IPS DF 4.7 (cell line): Measurements from ENCODE around the gene ING5.
"Not testable (repeated sequence)": the region's sequence is repeated elsewhere in the genome, so short reads cannot be mapped to it uniquely, and the experiment has no call there.

Experiments used
- DNase-seq: peaks from one replicate; pipeline ENCODE4 v3.0.0-alpha.2; 2013; ENCODE audit warnings: low spot score; ENCODE audit errors: extremely low read depth

ING5 gene

DNA sequence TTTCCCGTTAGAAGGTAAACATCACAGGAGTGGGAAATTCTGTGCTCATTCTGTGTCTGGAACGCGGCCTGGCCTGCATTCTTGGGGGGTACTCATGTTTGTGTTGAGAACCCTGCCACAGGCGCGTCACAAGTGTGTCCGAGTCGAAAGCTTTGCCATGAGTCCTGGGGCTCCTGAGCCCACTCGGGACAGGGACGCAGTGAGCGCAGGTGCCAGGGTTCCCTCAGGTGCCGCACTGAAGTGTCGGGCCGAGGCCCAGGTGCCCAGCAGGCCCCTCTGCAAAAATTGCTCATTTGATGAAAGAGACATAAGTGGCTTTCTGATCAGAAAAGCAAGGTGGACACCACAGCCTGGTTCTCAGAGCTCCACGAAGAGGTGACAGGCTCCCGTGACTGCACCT lies 37.3 kb downstream of the ING5 start:
- DNase-seq, result no peak

DNA sequence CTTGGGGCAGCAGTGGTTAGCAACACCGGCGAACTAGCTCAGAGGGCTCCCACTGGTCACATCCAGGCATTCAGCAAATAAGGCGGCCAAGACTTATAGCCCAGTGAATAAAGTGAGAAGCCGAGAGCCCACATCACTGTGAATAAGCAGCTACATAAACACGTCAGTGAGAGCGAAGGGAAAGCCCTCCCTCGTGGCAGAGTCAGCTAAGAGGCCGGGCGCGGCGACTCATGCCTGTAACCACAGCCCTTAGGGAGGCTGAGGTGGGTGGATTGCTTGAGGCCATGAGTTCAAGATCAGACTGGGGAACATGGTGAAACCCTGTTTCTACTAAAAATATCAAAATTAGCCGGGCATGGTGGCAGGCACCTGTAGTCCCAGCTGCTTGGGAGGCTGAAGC lies 37.8 kb downstream of the ING5 start:
- no peak for DNase-seq

DNA sequence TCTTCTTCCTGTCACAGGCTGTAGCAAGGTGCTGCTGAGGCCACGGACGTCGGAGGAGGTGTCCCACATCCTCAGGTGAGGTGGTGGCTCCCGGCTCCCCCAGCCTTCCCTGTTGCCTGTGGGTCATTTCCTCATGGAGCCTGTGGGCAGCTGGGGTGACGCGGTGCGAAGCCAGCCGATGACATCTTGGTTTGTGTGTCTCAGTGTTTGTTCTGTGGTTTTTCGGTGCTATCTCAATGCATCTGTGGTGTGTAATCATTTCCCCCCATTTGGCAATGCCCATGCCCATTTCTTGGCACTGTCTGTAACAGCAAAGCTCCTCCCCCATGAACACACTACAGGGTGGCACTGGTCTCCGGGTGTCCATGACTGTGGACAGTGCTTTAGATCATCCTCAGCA lies 39.2 kb downstream of the ING5 start:
- no peak for DNase-seq

DNA sequence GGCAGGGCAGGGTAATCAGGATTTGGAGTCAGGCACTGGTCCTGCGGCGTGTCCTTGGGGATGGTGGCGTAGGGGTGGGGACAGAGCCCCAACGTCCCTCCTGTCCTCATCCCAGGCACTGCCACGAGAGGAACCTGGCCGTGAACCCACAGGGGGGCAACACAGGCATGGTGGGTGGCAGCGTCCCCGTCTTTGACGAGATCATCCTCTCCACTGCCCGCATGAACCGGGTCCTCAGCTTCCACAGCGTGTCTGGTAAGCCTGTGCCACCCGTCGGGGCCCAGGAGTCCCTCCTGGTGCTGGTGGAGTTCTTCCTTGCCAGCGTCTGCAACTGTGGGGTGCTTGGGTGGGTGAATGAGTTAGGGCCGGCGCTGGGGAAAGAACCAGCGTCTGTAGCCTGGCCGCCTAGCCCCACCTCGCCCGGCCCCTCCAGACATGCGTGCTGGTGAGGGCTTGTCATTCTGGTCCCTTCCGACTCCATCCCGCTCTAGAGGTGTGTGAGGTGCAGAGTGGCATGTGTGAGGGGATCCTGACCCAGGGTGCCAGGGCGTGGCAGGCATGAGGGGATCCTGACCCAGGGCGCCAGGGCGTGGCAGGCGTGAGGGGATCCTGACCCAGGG lies 40.6 kb downstream of the ING5 start:
- DNase-seq, result no peak

DNA sequence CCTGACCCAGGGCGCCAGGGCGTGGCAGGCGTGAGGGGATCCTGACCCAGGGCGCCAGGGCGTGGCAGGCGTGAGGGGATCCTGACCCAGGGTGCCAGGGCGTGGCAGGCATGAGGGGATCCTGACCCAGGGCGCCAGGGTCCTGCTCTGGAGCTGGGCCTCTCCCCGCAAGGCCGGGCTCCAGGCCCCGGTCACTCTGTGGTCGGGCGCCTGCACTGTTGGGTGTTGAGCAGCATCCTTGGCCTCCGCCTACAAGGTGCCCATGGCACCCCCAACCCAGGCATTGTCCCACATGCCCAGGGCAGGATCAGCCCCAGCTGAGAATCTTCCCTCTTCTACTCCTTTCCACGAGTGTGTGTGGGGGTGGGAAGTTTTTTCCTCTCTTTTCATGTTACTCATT lies 41.2 kb downstream of the ING5 start:
- DNase-seq, result not testable (repeated sequence)

DNA sequence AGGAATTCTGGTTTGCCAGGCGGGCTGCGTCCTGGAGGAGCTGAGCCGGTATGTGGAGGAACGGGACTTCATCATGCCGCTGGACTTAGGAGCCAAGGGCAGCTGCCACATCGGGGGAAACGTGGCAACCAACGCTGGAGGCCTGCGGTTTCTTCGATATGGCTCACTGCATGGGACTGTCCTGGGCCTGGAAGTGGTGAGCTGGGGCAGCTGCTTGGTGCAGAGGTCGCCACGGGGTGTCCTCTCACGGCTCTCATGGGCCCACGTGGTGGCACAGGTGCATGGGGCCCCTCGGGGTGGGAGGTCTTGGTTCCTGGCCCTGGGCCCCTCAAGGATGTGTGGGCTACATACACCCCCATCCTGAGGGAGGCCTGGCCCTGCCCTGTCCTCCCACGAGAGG lies 41.8 kb downstream of the ING5 start:
- no peak for DNase-seq

DNA sequence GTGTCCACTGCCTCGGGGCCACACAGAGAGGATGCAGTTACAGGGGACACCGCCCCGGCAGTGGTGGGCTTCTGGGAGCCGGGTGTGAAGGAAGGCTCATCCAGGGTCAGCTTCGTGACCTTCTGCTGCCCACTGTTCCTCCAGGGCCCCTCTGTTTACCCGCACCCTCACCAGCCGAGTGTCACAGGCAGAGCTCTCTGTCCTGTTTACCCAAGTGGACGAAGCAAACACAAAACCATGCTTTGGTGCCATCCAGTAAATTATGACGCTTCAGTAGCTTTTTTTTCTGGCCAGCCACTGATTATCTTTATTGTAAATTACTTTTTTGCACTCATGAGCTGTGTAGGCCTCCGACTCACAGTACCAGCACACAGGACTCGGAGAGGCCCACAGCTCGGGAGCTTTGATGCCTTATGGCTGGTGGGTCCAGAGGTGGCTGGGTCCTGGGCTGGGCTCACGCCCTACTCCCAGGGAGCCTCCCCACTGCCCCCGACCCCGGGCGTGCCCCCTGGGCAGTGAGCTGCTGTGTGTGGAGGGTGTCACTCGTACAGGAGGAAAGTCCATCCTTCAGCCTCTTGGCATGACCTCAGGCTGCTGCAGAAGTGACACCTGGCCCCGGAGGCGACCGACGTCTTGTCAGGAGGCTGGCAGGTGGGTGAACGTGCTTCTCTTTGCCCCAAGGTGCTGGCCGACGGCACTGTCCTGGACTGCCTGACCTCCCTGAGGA lies 42.4 kb downstream of the ING5 start:
- no peak for DNase-seq

DNA sequence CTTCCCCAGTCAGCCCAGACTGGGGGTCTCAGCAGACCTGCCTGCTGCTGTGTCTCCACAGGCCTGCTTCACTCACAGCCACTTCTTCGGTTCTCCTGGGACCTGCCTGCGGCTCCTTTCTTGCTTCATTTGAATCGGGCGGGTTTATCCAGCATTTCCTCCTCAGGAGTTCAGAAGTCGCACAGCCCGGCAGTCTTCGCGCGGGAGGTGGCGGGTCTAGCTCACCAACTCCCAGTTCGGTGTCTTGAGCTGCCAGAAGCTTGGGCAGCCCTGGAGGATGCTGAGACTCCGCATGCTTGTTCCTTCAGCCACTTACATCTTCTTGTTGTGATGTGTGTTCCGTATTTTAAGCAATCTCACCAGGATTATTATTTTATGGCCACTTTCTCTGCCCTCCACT lies 43.4 kb downstream of the ING5 start:
- DNase-seq, result no peak

DNA sequence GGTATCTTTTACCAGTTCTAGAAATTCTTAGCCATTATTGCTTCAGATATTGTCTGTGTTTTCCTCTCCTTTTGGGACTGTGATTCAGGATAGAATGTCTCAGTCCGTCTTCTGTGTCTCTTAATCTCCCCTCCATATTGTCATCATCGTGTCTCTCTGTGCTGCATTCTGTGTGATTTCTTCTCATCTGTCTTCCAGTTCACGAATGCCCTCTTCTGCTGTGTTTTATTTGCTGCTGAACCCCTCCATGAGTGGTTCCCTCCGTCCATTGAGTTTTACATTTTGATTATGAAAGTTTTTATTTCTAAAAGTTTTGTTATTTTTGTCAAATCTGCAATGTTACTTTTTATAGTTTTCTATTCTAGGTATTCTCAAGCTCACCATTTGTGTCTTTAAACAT lies 44.2 kb downstream of the ING5 start:
- DNase-seq, result no peak

DNA sequence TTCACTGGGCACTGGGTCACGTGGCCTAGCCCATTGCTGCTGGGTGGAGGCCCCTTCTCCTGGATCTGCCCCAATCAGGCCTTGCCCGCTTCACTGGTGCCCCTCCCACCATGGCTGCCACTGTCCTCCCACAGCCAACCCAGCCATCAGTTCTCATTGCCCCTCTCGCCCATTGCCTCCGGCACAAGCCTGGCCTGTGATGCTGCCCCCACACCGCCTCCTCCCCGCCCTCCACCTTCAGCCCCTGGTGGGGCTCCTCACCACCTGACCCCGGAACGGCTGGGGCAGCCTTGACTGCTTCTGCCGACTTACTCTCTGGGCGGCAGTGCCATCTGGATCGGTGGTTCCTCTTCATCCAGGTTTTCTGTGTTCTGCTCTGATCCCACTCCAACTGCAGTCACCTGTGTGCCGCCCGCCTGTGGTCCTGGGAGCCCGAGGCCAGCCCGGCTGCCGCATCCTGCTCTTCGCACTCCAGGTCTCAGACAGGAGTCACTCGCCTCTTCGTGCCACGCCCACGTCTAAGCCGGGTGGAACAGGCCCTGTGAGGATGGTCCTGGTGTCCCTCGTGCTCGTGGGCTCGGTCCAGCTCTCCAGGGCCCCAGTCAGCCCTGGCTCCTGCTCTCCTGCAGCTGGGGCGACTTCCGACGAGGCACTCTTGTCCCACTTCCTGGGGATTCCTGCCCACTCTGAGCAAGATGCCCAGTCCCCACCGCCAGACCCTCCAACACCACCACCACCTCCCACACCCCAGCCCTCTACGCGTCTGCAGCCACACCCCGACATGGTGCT lies 46.8 kb downstream of the ING5 start:
- no peak for DNase-seq

DNA sequence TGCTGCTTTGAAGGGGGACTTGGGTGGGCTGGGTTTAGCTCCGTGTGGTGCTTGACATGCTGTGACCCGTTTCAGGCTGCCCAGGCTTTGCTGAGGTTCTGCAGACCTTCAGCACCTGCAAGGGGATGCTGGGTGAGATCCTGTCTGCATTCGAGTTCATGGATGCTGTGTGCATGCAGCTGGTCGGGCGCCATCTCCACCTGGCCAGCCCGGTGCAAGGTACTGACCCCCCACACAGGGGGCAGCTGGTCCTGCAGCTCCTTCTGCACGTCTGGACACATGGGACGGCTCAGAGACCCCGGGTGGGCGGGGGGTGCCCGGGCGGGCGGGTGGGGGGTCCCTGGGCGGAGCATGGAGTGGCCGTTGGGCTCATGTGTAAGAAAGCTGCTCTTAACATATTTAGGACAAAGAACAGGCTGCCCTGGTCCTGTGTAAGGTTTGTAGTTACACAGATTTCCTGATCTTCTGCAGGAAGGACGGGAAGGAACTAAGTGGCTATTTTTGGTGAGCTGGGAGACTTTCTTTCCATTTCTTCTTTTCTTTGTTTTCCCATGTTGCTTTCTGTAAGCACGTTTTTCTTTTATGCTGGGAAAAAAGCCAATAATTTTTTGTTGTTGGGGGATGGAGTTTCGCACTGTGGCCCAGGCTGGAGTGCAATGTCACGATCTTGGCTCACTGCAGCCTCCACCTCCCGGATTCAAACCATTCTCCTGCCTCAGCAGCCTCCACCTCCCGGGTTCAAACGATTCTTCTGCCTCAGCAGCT lies 48.4 kb downstream of the ING5 start:
- no peak for DNase-seq

DNA sequence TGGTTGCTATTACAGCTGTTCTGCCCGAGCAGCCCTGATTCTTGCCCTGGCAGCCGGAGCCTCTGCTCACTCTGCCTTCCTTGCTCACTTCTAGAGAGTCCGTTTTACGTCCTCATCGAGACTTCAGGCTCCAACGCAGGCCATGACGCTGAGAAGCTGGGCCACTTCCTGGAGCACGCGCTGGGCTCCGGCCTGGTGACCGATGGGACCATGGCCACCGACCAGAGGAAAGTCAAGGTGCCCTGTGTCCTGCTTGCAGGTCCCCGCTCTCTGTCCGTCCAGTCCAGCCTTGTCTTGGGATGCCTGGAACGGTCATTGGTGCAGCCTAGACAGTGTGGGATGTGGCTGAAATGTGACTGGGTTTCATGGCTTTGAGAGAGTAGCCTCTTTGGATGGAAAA lies 49.3 kb downstream of the ING5 start:
- DNase-seq, result no peak

DNA sequence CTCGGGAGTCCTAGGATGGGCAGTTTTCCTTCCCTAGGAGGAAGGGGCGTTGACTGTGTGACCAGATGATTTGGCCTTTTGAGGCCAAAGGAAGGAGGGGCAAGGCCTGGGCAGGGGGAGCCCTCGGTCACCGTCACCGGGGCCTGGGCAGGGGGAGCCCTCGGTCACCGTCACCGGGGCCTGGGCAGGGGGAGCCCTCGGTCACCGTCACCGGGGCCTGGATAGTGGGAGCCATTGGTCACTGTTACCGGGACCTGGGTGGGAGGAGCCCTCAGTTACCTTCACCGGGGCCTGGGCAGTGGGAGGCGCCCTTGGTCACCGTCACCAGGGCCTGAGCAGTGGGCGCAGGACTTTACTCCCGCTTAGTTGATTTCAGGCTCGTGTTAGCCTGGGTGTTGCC lies 49.9 kb downstream of the ING5 start:
- no peak for DNase-seq

DNA sequence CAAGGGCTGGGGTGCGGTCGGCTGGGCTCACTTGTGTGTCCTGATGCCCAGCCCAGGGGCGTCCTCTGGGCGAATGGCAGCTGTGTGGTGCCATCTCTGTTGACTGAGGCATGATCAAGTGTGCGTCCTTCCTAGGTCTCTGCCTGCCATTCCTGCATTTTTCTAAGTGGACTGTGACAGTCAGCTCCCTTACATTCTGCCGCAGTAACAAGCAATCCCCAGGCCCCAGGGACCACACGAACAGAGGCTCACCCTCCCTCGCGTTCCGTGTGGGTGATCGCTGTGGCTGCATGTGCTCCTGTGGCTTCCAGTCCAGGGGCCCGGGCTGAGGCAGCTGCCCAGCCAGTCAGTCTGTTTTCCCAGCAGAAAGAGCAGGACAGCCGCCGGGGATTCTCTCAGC lies 50.4 kb downstream of the ING5 start:
- no peak for DNase-seq

DNA sequence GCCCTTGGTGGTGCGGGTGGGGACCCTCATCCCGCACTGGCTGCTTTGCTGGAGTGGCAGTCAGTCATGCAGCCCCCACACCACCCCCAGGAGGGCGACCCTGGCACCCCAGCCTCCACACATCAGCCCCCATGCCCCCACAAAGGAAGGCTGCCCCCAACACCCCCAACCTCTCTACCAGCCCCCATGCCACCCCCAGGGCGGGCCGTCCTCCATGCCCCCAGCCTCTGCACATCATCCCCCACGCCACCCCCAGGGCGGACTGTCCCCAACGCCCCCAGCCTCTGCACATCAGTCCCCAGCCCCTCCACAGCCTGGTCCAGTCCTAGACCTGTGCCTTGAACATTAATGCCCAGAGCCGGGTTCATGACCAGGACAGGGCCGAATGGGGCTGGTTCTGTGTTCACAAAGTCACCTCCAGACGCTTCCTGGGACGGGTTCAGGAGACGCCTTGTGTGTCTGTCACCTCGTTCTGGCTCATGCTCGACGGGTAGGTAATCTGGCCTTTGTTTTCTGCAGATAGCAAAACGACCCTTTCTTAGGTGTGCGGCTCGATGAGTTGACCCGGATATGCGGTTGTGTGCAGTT lies 50.9 kb downstream of the ING5 start:
- DNase-seq, result no peak

DNA sequence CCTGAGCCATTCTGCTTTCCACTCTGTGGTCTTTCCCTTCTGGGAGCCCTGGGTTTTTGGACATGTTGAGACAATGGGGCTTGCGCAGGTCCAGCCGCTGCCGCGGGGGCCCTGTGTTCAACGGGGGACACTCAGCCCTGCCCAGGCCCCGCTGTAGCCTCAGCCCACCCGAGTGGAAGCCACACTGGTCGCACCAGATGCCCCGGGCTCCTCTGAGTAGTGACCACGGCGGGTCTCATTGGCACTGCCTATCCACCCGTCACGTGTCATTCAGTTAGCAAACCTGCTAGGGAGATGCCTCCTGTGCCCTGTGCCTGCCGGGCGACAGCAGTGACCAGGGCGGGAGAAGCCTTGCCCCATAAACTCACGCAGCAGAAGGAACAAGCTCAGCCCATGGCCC lies 51.7 kb downstream of the ING5 start:
- DNase-seq, result no peak

DNA sequence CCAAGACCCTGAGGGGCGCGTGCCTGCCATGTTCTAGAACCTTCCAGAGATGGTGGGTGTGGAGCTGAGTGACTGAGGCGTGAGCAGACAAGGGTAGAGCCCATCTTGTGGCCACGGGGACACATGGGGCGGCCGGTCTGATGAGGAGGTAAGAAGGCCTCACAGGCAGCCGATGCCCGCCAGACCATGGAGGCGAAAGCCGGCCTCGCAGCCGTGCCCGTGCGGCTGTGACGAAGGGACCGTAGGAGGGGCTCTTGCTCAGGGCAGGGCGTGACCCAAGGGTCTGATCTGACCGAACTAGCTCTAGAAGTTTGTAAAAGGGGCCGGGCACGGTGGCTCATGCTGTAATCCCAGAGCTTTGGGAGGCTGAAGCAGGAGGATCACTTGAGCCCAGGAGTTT lies 52.2 kb downstream of the ING5 start:
- no peak for DNase-seq

DNA sequence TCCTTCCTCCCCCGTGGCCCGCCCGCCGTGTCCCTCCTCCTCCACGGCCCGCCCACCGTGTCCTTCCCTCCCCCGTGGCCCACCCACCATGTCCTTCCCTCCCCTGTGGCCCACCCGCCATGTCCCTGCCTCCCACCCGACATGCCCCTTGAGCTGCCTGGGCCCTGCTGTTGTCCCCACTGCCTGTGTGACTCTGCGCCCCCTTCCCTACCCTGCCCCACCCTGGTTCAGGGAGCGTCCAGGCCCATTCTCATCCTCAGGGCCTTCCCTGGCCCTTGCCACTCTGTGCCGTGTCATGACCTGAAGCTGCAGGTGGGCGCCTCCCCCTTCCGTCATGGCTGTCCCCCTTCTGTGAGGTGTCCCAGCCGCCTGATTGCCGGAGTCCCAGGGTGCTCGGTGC lies 53.3 kb downstream of the ING5 start:
- no peak for DNase-seq

DNA sequence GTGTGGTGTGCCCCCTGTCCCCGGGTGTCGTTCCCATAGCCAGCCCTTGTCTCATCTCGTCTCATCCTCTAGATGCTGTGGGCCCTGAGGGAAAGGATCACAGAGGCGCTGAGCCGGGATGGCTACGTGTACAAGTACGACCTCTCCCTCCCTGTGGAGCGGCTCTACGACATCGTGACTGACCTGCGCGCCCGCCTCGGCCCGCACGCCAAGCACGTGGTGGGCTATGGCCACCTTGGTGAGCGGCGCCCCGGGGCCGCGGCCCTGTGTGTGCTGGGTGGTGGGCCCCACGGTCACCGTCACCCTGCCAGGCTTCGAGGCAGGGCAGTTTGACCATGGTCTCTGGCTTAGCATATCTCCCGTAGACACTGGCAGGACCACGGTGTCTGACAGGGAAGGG lies 53.9 kb downstream of the ING5 start:
- DNase-seq, result no peak

DNA sequence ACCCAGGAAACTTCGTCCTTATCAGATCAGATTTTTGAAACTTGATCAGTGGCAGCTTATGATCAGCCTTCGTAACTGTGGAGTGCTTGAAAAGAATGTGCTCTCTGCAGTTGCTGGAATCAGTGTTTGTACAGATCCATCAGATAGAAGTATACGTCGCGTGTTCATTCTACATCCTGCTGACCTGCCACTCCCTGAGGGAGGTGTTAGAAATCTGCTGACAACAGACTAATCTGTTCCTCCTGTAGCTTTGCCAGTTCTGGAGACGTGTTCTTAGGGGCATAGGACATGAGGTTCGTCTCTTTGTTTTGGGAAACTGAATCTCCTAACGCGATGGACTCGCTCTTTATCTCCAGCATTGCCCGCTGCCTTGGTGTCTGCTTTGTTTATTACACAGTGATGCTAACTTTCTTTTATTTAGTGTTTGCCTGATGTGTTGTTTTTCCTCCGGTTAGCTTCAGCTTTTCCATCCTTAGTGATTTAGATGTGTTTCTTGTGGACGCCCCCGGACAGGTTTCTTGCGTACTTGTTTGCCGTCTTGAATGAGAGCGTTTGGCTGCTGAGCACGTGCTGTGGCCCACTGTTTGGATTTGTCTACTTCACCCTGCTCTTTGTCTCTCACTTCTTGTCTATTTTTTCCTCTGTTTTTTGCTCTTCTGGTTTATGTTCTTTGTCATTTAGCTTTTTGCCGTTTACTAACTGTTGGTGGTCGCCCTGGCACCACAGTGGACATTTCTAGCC lies 57.4 kb downstream of the ING5 start:
- DNase-seq, result no peak

DNA sequence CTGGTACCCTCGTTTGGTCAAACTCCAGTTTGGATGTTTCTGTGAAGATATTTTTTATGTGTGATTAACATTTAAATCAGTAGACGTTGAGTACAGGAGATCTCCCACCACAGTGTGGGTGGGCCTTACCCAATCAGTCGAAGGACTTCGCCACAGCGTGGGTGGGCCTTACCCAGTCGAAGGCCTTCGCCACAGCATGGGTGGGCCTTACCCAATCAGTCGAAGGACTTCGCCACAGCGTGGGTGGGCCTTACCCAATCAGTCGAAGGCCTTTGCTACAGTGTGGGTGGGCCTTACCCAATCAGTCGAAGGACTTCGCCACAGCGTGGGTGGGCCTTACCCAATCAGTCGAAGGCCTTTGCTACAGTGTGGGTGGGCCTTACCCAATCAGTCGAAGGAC lies 58.1 kb downstream of the ING5 start:
- not testable (repeated sequence) for DNase-seq
